GM23338 (cell line): ENCODE data around the gene UBP1. TPM values are rescaled to one million over a fixed set of nuclear protein-coding genes. Genes with fewer than 3 reads are reported as not detected.

Experiments used
- ATAC-seq: fragments of 200-7000 bp; cut with Tn5 transposase; 3 replicates; pipeline ENCODE4 v1.9.1; 2020
- DNase-seq: peaks from one replicate; pipeline ENCODE4 v3.0.0-alpha.2; 2015; ENCODE audit warnings: low spot score
- H2AFZ ChIP-seq: fragments of 200-600 bp; sonication (generic); 2 replicates; pipeline ENCODE4 v1.8.0; 2016; ENCODE audit warnings: antibody characterized with exemption, mild to moderate bottlenecking, moderate library complexity
- H3F3A ChIP-seq: fragments of 200-600 bp; sonication (generic); replicated peaks from 2 replicates; pipeline ENCODE4 v1.8.0; 2017; ENCODE audit warnings: antibody characterized with exemption, mixed run types, low read depth
- H3K27ac ChIP-seq: fragments of 200-600 bp; sonication (generic); 2 replicates; pipeline ENCODE4 v1.6.1; 2016; ENCODE audit warnings: low read depth
- H3K27me3 ChIP-seq: fragments of 200-600 bp; sonication (generic); 2 replicates; pipeline ENCODE4 v1.8.0; 2016; ENCODE audit warnings: mild to moderate bottlenecking, mixed run types, moderate library complexity; ENCODE audit not compliant: insufficient read depth
- H3K36me3 ChIP-seq: fragments of 200-600 bp; sonication (generic); 2 replicates; pipeline ENCODE4 v1.8.0; 2016; ENCODE audit warnings: mild to moderate bottlenecking; ENCODE audit not compliant: insufficient read depth
- H3K4me1 ChIP-seq: fragments of 200-600 bp; sonication (generic); 2 replicates; pipeline ENCODE4 v1.8.0; 2016; ENCODE audit warnings: mild to moderate bottlenecking, moderate library complexity; ENCODE audit not compliant: insufficient read depth
- H3K4me2 ChIP-seq: fragments of 200-600 bp; sonication (generic); 2 replicates; pipeline ENCODE4 v1.7.1; 2017; ENCODE audit warnings: mixed run types
- H3K4me3 ChIP-seq: fragments of 200-600 bp; sonication (generic); 2 replicates; pipeline ENCODE4 v1.6.1; 2016; ENCODE audit warnings: mixed run types
- H3K79me2 ChIP-seq: fragments of 200-600 bp; sonication (generic); replicated peaks from 2 replicates; pipeline ENCODE4 v1.8.0; 2017; ENCODE audit warnings: mild to moderate bottlenecking; ENCODE audit not compliant: insufficient read depth
- H3K9me2 ChIP-seq: fragments of 200-600 bp; sonication (generic); 2 replicates; pipeline ENCODE4 v1.8.0; 2017; ENCODE audit not compliant: insufficient read depth
- H4K20me1 ChIP-seq: fragments of 200-600 bp; sonication (generic); replicated peaks from 2 replicates; pipeline ENCODE4 v1.8.0; 2017; ENCODE audit warnings: mild to moderate bottlenecking; ENCODE audit not compliant: insufficient read depth
- H3K27ac Mint-ChIP-seq: 2 replicates; pipeline ENCODE4 v1.8.0; 2020; ENCODE audit warnings: inconsistent platforms, mild to moderate bottlenecking, moderate library complexity, mixed read lengths
- H3K27me3 Mint-ChIP-seq: 3 replicates; pipeline ENCODE4 v1.8.0; 2022; ENCODE audit warnings: low read depth, mild to moderate bottlenecking, moderate library complexity, mixed read lengths, inconsistent platforms; ENCODE audit not compliant: insufficient read depth, poor library complexity
- H3K36me3 Mint-ChIP-seq: 3 replicates; pipeline ENCODE4 v1.8.0; 2021; ENCODE audit warnings: low read depth, mild to moderate bottlenecking, inconsistent platforms, moderate library complexity, mixed read lengths
- H3K4me1 Mint-ChIP-seq: 3 replicates; pipeline ENCODE4 v1.8.0; 2020; ENCODE audit warnings: mild to moderate bottlenecking, inconsistent platforms, mixed read lengths
- H3K4me3 Mint-ChIP-seq: 3 replicates; pipeline ENCODE4 v1.8.0; 2021; ENCODE audit warnings: moderate library complexity, mild to moderate bottlenecking, inconsistent platforms, mixed read lengths
- H3K9me3 Mint-ChIP-seq: 3 replicates; pipeline ENCODE4 v1.8.0; 2020; ENCODE audit warnings: moderate library complexity, mild to moderate bottlenecking, inconsistent platforms, mixed read lengths
- CREB1 ChIP-seq: fragments of 250-450 bp; sonication (Bioruptor Pico); IDR thresholded peaks from 2 replicates; pipeline ENCODE4 v1.5.0; 2020; ENCODE audit warnings: low read depth, mild to moderate bottlenecking, moderate library complexity
- EZH2 ChIP-seq: fragments of 200-600 bp; sonication (generic); IDR thresholded peaks from one replicate; pipeline ENCODE4 v1.8.0; 2017; ENCODE audit warnings: antibody characterized with exemption, mild to moderate bottlenecking, low read depth; ENCODE audit not compliant: unreplicated experiment
- EZH2phosphoT487 ChIP-seq: fragments of 200-600 bp; sonication (generic); IDR thresholded peaks from one replicate; pipeline ENCODE4 v1.8.1; 2018; ENCODE audit warnings: antibody characterized with exemption; ENCODE audit not compliant: unreplicated experiment
- JUNB ChIP-seq: IDR thresholded peaks from one replicate; pipeline ENCODE4 v1.6.1; 2016; ENCODE audit warnings: antibody characterized with exemption; ENCODE audit not compliant: unreplicated experiment
- NANOG ChIP-seq: IDR thresholded peaks from 2 replicates; pipeline ENCODE4 v1.6.1; 2016; ENCODE audit warnings: antibody characterized with exemption, borderline replicate concordance
- POLR2AphosphoS5 ChIP-seq: IDR thresholded peaks from 2 replicates; pipeline ENCODE4 v1.6.1; 2016; ENCODE audit warnings: antibody characterized with exemption, low read depth
- STAT1 ChIP-seq: IDR thresholded peaks from one replicate; pipeline ENCODE4 v1.6.1; 2016; ENCODE audit warnings: antibody characterized with exemption; ENCODE audit not compliant: unreplicated experiment
- ZNF114 ChIP-seq: fragments of 250-450 bp; sonication (Bioruptor Pico); IDR thresholded peaks from 2 replicates; pipeline ENCODE4 v1.5.0; 2020; ENCODE audit warnings: mild to moderate bottlenecking, moderate library complexity
- ZNF331 ChIP-seq: fragments of 250-450 bp; sonication (Bioruptor Pico); IDR thresholded peaks from 2 replicates; pipeline ENCODE4 v1.5.0; 2020; ENCODE audit warnings: low read depth, mild to moderate bottlenecking, moderate library complexity
- polyA plus RNA-seq: library from polyadenylated mRNA; unstranded; fragments of >200 nt; fragmentation: Nextera tagmentation; extraction: Ambion mirVana; gene quantifications from 2 replicates; pipeline ENCODE4 v1.2.1, GENCODE V29; 2016
- total RNA-seq: library from RNA; depleted of rRNA; stranded (reverse); fragments of >200 nt; shearing (Covaris generic); gene quantifications from 2 replicates; pipeline ENCODE4 v1.2.3, GENCODE V29; 2014
- TF ChIP-seq, protein P1 (sequence below): fragments of 250-450 bp; sonication (Bioruptor Pico); IDR thresholded peaks from 2 replicates; pipeline ENCODE4 v1.5.0; 2020; ENCODE audit warnings: mild to moderate bottlenecking, moderate library complexity
- TF ChIP-seq, protein P2 (sequence below), 2 experiments: fragments of 200-600 bp in 1 of 2; sonication (generic) in 1 of 2; conservative IDR thresholded peaks; 2 replicates each; pipeline versions ENCODE4 v1.5.1 to v1.6.1; 2016 to 2017; ENCODE audit warnings: antibody characterized with exemption in 2 of 2, low read depth in 2 of 2, mild to moderate bottlenecking in 2 of 2, moderate library complexity in 1 of 2
- TF ChIP-seq, protein P3 (sequence below): IDR thresholded peaks from 2 replicates; pipeline ENCODE4 v1.6.1; 2016; ENCODE audit warnings: antibody characterized with exemption
- TF ChIP-seq, protein P4 (sequence below): IDR thresholded peaks from one replicate; pipeline ENCODE4 v1.6.1; 2018; ENCODE audit warnings: antibody characterized with exemption; ENCODE audit not compliant: unreplicated experiment

Gene UBP1
- total and polyA plus RNA-seq, 2 experiments from 2014 or later = 16.8 to 66.8 TPM

DNA sequence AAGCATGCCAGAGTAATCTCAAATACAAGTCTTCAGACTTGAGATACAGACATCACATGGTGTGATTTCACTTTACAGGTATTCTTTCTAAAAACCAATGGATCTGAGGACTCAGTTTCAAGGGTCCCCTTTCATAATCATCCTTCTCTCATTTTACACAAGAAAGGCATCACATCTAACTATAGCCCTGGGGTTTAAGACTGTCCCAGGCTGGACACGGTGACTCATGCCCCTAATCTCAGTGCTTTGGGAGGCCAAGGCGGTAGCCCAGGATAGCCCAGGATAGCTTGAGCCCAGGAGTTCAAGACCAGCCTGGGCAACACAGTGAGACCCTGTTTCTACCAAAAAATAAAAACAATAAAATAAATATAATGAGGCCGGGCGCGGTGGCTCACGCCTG, 36.4 kb downstream of the UBP1 start:
- no peaks in the 10 kb centered on the region for H3K27me3 ChIP-seq
- Mint-ChIP-seq H3K36me3 (peaks cover 70% of the 10 kb centered on the region), H3K4me1 (no peaks in the 10 kb centered on the region), H3K27me3 (no peaks in the 10 kb centered on the region), H3K4me3 (no peak overlapping the region), H3K27ac (no peak overlapping the region), H3K9me3 (no peaks in the 10 kb centered on the region)
- no peaks in the 10 kb centered on the region for H3K9me2 ChIP-seq
- H2AFZ ChIP-seq = no peak overlapping the region
- ATAC-seq (no peak), DNase-seq (no peak)
- peaks cover 59% of the 10 kb centered on the region for H3K36me3 ChIP-seq
- no peaks in the 10 kb centered on the region for H3K4me1 ChIP-seq
- H4K20me1 ChIP-seq = peaks cover 22% of the 10 kb centered on the region
- H3K79me2 ChIP-seq = no peaks in the 10 kb centered on the region; the same call in 1 of the 2 replicates
- no peak overlapping the region for H3K4me3 ChIP-seq
- H3K4me2 ChIP-seq = no peak overlapping the region
- TF ChIP-seq, protein P1, sequence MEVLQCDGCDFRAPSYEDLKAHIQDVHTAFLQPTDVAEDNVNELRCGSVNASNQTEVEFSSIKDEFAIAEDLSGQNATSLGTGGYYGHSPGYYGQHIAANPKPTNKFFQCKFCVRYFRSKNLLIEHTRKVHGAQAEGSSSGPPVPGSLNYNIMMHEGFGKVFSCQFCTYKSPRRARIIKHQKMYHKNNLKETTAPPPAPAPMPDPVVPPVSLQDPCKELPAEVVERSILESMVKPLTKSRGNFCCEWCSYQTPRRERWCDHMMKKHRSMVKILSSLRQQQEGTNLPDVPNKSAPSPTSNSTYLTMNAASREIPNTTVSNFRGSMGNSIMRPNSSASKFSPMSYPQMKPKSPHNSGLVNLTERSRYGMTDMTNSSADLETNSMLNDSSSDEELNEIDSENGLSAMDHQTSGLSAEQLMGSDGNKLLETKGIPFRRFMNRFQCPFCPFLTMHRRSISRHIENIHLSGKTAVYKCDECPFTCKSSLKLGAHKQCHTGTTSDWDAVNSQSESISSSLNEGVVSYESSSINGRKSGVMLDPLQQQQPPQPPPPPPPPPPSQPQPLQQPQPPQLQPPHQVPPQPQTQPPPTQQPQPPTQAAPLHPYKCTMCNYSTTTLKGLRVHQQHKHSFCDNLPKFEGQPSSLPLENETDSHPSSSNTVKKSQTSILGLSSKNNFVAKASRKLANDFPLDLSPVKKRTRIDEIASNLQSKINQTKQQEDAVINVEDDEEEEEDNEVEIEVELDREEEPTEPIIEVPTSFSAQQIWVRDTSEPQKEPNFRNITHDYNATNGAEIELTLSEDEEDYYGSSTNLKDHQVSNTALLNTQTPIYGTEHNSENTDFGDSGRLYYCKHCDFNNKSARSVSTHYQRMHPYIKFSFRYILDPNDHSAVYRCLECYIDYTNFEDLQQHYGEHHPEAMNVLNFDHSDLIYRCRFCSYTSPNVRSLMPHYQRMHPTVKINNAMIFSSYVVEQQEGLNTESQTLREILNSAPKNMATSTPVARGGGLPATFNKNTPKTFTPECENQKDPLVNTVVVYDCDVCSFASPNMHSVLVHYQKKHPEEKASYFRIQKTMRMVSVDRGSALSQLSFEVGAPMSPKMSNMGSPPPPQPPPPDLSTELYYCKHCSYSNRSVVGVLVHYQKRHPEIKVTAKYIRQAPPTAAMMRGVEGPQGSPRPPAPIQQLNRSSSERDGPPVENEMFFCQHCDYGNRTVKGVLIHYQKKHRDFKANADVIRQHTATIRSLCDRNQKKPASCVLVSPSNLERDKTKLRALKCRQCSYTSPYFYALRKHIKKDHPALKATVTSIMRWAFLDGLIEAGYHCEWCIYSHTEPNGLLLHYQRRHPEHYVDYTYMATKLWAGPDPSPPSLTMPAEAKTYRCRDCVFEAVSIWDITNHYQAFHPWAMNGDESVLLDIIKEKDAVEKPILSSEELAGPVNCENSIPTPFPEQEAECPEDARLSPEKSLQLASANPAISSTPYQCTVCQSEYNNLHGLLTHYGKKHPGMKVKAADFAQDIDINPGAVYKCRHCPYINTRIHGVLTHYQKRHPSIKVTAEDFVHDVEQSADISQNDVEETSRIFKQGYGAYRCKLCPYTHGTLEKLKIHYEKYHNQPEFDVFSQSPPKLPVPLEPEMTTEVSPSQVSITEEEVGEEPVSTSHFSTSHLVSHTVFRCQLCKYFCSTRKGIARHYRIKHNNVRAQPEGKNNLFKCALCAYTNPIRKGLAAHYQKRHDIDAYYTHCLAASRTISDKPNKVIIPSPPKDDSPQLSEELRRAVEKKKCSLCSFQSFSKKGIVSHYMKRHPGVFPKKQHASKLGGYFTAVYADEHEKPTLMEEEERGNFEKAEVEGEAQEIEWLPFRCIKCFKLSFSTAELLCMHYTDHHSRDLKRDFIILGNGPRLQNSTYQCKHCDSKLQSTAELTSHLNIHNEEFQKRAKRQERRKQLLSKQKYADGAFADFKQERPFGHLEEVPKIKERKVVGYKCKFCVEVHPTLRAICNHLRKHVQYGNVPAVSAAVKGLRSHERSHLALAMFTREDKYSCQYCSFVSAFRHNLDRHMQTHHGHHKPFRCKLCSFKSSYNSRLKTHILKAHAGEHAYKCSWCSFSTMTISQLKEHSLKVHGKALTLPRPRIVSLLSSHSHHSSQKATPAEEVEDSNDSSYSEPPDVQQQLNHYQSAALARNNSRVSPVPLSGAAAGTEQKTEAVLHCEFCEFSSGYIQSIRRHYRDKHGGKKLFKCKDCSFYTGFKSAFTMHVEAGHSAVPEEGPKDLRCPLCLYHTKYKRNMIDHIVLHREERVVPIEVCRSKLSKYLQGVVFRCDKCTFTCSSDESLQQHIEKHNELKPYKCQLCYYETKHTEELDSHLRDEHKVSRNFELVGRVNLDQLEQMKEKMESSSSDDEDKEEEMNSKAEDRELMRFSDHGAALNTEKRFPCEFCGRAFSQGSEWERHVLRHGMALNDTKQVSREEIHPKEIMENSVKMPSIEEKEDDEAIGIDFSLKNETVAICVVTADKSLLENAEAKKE = no peak
- TF ChIP-seq EZH2phosphoT487 (no peak), POLR2AphosphoS5 (no peak), JUNB (no peak), NANOG (no peak), STAT1 (no peak), EZH2 (no peak), ZNF114 (CRISPR knock-in tag) (no peak), CREB1 (CRISPR knock-in tag) (no peak), ZNF331 (no peak)
- TF ChIP-seq, protein P2, sequence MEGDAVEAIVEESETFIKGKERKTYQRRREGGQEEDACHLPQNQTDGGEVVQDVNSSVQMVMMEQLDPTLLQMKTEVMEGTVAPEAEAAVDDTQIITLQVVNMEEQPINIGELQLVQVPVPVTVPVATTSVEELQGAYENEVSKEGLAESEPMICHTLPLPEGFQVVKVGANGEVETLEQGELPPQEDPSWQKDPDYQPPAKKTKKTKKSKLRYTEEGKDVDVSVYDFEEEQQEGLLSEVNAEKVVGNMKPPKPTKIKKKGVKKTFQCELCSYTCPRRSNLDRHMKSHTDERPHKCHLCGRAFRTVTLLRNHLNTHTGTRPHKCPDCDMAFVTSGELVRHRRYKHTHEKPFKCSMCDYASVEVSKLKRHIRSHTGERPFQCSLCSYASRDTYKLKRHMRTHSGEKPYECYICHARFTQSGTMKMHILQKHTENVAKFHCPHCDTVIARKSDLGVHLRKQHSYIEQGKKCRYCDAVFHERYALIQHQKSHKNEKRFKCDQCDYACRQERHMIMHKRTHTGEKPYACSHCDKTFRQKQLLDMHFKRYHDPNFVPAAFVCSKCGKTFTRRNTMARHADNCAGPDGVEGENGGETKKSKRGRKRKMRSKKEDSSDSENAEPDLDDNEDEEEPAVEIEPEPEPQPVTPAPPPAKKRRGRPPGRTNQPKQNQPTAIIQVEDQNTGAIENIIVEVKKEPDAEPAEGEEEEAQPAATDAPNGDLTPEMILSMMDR (conservative IDR thresholded peaks at IDR 0.05; ENCODE audit: low read depth in 2 of 2) = no peak
- TF ChIP-seq, protein P3, sequence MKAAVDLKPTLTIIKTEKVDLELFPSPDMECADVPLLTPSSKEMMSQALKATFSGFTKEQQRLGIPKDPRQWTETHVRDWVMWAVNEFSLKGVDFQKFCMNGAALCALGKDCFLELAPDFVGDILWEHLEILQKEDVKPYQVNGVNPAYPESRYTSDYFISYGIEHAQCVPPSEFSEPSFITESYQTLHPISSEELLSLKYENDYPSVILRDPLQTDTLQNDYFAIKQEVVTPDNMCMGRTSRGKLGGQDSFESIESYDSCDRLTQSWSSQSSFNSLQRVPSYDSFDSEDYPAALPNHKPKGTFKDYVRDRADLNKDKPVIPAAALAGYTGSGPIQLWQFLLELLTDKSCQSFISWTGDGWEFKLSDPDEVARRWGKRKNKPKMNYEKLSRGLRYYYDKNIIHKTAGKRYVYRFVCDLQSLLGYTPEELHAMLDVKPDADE = no peak
- TF ChIP-seq, protein P4, sequence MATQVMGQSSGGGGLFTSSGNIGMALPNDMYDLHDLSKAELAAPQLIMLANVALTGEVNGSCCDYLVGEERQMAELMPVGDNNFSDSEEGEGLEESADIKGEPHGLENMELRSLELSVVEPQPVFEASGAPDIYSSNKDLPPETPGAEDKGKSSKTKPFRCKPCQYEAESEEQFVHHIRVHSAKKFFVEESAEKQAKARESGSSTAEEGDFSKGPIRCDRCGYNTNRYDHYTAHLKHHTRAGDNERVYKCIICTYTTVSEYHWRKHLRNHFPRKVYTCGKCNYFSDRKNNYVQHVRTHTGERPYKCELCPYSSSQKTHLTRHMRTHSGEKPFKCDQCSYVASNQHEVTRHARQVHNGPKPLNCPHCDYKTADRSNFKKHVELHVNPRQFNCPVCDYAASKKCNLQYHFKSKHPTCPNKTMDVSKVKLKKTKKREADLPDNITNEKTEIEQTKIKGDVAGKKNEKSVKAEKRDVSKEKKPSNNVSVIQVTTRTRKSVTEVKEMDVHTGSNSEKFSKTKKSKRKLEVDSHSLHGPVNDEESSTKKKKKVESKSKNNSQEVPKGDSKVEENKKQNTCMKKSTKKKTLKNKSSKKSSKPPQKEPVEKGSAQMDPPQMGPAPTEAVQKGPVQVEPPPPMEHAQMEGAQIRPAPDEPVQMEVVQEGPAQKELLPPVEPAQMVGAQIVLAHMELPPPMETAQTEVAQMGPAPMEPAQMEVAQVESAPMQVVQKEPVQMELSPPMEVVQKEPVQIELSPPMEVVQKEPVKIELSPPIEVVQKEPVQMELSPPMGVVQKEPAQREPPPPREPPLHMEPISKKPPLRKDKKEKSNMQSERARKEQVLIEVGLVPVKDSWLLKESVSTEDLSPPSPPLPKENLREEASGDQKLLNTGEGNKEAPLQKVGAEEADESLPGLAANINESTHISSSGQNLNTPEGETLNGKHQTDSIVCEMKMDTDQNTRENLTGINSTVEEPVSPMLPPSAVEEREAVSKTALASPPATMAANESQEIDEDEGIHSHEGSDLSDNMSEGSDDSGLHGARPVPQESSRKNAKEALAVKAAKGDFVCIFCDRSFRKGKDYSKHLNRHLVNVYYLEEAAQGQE = no peak
- no peak overlapping the region for H3K27ac ChIP-seq
- no peaks in the 10 kb centered on the region for H3F3A ChIP-seq
